RWPE2 (cell line): ENCODE results near the gene ENHO.
A peak's percentile ranks its signal among the peaks of the same experiment; 100 is the strongest.

ENCODE experiments used
- ATAC-seq: fragments of 200-7000 bp; cut with Tn5 transposase; 3 replicates; pipeline ENCODE4 v1.9.1; 2021; ENCODE audit warnings: low read depth
- DNase-seq: peaks from one replicate; pipeline ENCODE4 v3.0.0-alpha.2; 2020; ENCODE audit warnings: low spot score
- H3K27ac ChIP-seq: fragments of 450-650 bp; 2 replicates; pipeline ENCODE4 v1.5.1; 2017; ENCODE audit warnings: mild to moderate bottlenecking; ENCODE audit not compliant: poor library complexity, severe bottlenecking
- H3K27me3 ChIP-seq: fragments of 250-450 bp; sonication (Bioruptor Pico); 2 replicates; pipeline ENCODE4 v1.5.1; 2021; ENCODE audit warnings: mild to moderate bottlenecking, moderate library complexity; ENCODE audit not compliant: insufficient read depth, poor library complexity, severe bottlenecking
- H3K36me3 ChIP-seq: fragments of 250-450 bp; sonication (Bioruptor Pico); 2 replicates; pipeline ENCODE4 v1.5.1; 2020; ENCODE audit warnings: low read depth, mild to moderate bottlenecking, moderate library complexity
- H3K4me1 ChIP-seq: fragments of 250-450 bp; sonication (Bioruptor Pico); 2 replicates; pipeline ENCODE4 v1.5.1; 2021; ENCODE audit warnings: mild to moderate bottlenecking, moderate library complexity; ENCODE audit not compliant: insufficient read depth, poor library complexity, severe bottlenecking
- H3K4me3 ChIP-seq: fragments of 250-450 bp; sonication (Bioruptor Pico); 2 replicates; pipeline ENCODE4 v1.5.1; 2021; ENCODE audit warnings: mild to moderate bottlenecking, moderate library complexity; ENCODE audit not compliant: severe bottlenecking
- H3K9me3 ChIP-seq: fragments of 250-450 bp; sonication (Bioruptor Pico); 2 replicates; pipeline ENCODE4 v1.5.1; 2021; ENCODE audit warnings: mild to moderate bottlenecking, moderate library complexity; ENCODE audit not compliant: severe bottlenecking
- CTCF ChIP-seq: fragments of 450-650 bp; IDR thresholded peaks from one replicate; pipeline ENCODE4 v1.5.1; 2017; ENCODE audit warnings: mild to moderate bottlenecking, moderate library complexity; ENCODE audit not compliant: poor library complexity, severe bottlenecking

Gene ENHO

GRCh38 chr9:34520096-34520495 is 2.7 kb downstream of the ENHO start:
- no peak for ATAC-seq
- peak; percentile 25 for DNase-seq

GRCh38 chr9:34519321-34520020 is 3.3 kb downstream of the ENHO start:
- no peaks in the 10 kb centered on the region for H3K4me1 ChIP-seq
- DNase-seq (peak; percentile 34), ATAC-seq (no peak)
- no peaks in the 10 kb centered on the region for H3K9me3 ChIP-seq
- no peak overlapping the region for H3K4me3 ChIP-seq
- H3K27me3 ChIP-seq, result no peaks in the 10 kb centered on the region
- H3K27ac ChIP-seq, result no peak overlapping the region
- H3K36me3 ChIP-seq, result no peaks in the 10 kb centered on the region
- no peak for TF ChIP-seq CTCF

More at GRCh38 chr9:34520096-34520495, 2.7 kb downstream of the ENHO start:
- no peaks in the 10 kb centered on the region for H3K27me3 ChIP-seq
- H3K4me1 ChIP-seq, result no peaks in the 10 kb centered on the region
- no peaks in the 10 kb centered on the region for H3K36me3 ChIP-seq
- H3K27ac ChIP-seq, result no peak overlapping the region
- TF ChIP-seq CTCF, result no peak
- H3K4me3 ChIP-seq, result no peak overlapping the region
- no peaks in the 10 kb centered on the region for H3K9me3 ChIP-seq

DNA sequence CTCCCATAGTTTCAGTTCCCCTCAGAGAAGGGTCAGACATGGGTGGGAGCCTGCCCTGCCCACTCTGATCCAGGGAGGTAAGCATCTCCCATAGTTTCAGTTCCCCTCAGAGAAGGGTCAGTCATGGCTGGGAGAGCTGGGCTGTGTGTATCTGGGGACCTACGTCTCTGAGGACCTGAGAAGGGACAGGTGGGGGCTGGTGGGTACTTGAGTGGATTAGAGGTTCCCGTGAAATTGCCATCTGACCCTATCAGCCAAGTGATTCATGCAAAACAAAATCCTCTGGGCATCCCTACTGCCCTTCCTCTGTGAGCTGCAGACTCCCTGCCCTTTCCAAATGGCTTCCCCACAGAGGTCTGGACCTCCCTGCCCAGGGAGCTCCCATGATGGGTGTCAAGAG is 3.9 kb downstream of the ENHO start:
- no peaks in the 10 kb centered on the region for H3K4me1 ChIP-seq
- no peak overlapping the region for H3K27ac ChIP-seq
- no peak for TF ChIP-seq CTCF
- peak; percentile 14 for DNase-seq
- H3K36me3 ChIP-seq, result no peaks in the 10 kb centered on the region
- no peaks in the 10 kb centered on the region for H3K27me3 ChIP-seq
- H3K9me3 ChIP-seq, result no peaks in the 10 kb centered on the region
- ATAC-seq, result no peak
- H3K4me3 ChIP-seq, result no peak overlapping the region

DNA sequence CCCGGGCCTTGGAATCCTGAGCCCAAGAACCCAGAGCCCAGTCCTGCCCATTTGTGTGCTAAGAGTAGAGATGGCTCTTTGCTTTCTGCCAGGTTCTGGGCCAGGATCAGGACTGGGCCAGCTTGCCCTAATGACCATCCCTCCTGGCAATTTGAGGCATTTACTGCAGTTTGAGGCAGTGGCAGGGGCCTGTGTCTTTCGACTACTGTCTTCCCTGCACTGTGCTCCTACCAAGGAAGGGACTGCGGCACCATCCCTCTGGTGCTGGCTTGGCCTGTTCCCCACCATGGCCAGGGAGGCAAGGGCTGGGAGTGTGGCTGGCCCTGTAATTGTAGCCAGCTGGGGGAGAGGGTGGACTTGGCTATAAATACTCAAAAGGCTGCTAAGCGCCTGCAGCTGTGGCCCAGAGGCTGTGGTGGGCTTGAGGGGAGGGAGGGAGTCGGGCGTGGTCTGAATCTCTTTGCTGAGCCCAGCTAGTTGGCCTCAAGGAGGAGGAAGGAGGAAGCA is 4.6 kb downstream of the ENHO start:
- TF ChIP-seq CTCF, result no peak
- Histone ChIP-seq H3K9me3 (no peaks in the 10 kb centered on the region), H3K27ac (no peak overlapping the region), H3K27me3 (no peaks in the 10 kb centered on the region), H3K4me3 (no peak overlapping the region), H3K36me3 (no peaks in the 10 kb centered on the region), H3K4me1 (no peaks in the 10 kb centered on the region)
- no peak for ATAC-seq
- DNase-seq, result peak; percentile 29

DNA sequence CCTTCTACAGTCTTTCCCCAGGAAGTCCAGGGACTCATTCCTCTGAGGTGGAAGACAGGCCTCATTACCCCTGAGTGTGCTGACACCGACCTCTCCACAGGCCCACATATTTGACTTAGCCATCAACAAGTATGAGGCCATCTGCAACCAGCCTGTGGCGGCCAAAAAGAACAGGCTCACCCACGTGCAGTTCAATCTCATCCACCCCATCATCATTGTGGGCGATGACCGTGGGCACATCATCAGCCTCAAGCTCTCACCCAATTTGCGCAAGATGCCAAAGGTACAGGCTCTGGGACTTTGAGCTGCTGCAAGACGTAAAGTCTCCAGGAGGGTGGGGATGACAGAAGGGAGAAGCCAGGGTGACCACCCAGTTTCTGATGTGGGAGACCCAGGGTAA is 5.6 kb downstream of the ENHO start:
- no peaks in the 10 kb centered on the region for H3K9me3 ChIP-seq
- TF ChIP-seq CTCF, result no peak
- no peaks in the 10 kb centered on the region for H3K4me1 ChIP-seq
- DNase-seq, result peak; percentile 4
- H3K36me3 ChIP-seq, result no peaks in the 10 kb centered on the region
- no peak overlapping the region for H3K27ac ChIP-seq
- no peak overlapping the region for H3K4me3 ChIP-seq
- no peak for ATAC-seq
- H3K27me3 ChIP-seq, result no peaks in the 10 kb centered on the region
